ENCODE data around the gene DEPDC5. TPM values are rescaled to one million over a fixed set of nuclear protein-coding genes. Genes with fewer than 3 reads are reported as not detected.

Gene DEPDC5
- total and polyA plus RNA-seq, 9 of the 15 experiments (the other 6 are each of a cell fraction or from before 2014, with no cell fraction given), result 2.3 to 12.3 (median 10.7) TPM

DNA sequence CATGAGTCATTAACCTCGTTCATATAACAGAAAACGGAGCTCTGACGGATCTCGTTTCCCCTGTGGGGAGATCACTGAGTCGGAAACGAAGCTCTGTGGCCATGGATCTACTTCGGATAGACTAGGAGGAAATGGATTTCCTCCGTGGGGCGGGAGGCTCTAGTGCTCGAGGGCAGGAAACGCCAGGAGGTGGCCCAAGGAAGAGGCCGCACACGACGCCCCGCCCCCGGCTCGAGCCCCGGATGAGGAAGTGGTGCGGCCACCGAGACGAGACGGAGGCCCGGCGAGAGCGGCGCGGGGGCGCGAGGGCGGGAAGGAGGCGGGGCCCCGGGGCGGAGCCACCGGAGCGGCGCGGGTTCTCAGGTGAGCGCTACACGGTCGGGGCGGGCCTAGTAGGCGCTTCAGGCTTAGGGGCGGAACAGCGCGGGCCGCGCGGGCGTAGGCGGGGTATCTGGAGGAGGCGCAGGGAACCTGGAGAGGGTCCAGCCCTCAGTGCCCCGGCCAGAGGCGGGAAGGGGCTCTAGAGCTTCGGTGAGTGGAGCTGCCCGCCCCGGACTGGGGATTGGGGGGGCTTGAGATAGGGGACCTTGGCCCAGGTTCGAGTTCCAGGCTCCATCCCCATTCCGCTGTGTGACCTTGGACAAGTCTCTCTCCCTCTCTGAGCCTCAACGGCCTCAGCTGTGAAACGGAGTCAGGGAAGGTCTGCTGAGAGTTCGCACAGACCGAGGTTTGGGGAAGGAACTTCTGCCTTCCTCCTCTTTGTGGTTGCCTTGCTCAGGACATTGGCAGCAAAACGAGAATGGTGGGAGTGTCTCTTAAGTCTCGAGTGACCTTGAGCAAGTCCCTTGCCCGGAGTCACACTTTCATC, at the start of gene DEPDC5 (continued):
- TF ChIP-seq, protein P1, sequence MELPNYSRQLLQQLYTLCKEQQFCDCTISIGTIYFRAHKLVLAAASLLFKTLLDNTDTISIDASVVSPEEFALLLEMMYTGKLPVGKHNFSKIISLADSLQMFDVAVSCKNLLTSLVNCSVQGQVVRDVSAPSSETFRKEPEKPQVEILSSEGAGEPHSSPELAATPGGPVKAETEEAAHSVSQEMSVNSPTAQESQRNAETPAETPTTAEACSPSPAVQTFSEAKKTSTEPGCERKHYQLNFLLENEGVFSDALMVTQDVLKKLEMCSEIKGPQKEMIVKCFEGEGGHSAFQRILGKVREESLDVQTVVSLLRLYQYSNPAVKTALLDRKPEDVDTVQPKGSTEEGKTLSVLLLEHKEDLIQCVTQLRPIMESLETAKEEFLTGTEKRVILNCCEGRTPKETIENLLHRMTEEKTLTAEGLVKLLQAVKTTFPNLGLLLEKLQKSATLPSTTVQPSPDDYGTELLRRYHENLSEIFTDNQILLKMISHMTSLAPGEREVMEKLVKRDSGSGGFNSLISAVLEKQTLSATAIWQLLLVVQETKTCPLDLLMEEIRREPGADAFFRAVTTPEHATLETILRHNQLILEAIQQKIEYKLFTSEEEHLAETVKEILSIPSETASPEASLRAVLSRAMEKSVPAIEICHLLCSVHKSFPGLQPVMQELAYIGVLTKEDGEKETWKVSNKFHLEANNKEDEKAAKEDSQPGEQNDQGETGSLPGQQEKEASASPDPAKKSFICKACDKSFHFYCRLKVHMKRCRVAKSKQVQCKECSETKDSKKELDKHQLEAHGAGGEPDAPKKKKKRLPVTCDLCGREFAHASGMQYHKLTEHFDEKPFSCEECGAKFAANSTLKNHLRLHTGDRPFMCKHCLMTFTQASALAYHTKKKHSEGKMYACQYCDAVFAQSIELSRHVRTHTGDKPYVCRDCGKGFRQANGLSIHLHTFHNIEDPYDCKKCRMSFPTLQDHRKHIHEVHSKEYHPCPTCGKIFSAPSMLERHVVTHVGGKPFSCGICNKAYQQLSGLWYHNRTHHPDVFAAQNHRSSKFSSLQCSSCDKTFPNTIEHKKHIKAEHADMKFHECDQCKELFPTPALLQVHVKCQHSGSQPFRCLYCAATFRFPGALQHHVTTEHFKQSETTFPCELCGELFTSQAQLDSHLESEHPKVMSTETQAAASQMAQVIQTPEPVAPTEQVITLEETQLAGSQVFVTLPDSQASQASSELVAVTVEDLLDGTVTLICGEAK (IDR thresholded peaks at IDR 0.05), result peak; percentile 44
- TF ChIP-seq, protein P1 (CRISPR knock-in tag; IDR thresholded peaks at IDR 0.05), result no peak
- TF ChIP-seq ZBTB1 (CRISPR knock-in tag; IDR thresholded peaks at IDR 0.05; ENCODE audit: borderline replicate concordance, low read depth) (no peak), SIRT6 (IDR thresholded peaks at IDR 0.05; ENCODE audit: low read depth, low read length) (no peak), SRF (CRISPR knock-in tag; IDR thresholded peaks at IDR 0.05) (peak in 1 of 2 experiments; percentile 44; a peak in 1 of 4 replicates), MTA1 (IDR thresholded peaks at IDR 0.05; ENCODE audit: borderline replicate concordance) (0 out of 2 replicates have a peak, but pooled peaks have one; percentile 41), ZFPM2 (CRISPR knock-in tag; IDR thresholded peaks at IDR 0.05) (no peak)
- TF ChIP-seq, protein P2, sequence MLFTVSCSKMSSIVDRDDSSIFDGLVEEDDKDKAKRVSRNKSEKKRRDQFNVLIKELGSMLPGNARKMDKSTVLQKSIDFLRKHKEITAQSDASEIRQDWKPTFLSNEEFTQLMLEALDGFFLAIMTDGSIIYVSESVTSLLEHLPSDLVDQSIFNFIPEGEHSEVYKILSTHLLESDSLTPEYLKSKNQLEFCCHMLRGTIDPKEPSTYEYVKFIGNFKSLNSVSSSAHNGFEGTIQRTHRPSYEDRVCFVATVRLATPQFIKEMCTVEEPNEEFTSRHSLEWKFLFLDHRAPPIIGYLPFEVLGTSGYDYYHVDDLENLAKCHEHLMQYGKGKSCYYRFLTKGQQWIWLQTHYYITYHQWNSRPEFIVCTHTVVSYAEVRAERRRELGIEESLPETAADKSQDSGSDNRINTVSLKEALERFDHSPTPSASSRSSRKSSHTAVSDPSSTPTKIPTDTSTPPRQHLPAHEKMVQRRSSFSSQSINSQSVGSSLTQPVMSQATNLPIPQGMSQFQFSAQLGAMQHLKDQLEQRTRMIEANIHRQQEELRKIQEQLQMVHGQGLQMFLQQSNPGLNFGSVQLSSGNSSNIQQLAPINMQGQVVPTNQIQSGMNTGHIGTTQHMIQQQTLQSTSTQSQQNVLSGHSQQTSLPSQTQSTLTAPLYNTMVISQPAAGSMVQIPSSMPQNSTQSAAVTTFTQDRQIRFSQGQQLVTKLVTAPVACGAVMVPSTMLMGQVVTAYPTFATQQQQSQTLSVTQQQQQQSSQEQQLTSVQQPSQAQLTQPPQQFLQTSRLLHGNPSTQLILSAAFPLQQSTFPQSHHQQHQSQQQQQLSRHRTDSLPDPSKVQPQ (CRISPR knock-in tag; IDR thresholded peaks at IDR 0.05; ENCODE audit: borderline replicate concordance), result no peak
- TF ChIP-seq, protein P3, sequence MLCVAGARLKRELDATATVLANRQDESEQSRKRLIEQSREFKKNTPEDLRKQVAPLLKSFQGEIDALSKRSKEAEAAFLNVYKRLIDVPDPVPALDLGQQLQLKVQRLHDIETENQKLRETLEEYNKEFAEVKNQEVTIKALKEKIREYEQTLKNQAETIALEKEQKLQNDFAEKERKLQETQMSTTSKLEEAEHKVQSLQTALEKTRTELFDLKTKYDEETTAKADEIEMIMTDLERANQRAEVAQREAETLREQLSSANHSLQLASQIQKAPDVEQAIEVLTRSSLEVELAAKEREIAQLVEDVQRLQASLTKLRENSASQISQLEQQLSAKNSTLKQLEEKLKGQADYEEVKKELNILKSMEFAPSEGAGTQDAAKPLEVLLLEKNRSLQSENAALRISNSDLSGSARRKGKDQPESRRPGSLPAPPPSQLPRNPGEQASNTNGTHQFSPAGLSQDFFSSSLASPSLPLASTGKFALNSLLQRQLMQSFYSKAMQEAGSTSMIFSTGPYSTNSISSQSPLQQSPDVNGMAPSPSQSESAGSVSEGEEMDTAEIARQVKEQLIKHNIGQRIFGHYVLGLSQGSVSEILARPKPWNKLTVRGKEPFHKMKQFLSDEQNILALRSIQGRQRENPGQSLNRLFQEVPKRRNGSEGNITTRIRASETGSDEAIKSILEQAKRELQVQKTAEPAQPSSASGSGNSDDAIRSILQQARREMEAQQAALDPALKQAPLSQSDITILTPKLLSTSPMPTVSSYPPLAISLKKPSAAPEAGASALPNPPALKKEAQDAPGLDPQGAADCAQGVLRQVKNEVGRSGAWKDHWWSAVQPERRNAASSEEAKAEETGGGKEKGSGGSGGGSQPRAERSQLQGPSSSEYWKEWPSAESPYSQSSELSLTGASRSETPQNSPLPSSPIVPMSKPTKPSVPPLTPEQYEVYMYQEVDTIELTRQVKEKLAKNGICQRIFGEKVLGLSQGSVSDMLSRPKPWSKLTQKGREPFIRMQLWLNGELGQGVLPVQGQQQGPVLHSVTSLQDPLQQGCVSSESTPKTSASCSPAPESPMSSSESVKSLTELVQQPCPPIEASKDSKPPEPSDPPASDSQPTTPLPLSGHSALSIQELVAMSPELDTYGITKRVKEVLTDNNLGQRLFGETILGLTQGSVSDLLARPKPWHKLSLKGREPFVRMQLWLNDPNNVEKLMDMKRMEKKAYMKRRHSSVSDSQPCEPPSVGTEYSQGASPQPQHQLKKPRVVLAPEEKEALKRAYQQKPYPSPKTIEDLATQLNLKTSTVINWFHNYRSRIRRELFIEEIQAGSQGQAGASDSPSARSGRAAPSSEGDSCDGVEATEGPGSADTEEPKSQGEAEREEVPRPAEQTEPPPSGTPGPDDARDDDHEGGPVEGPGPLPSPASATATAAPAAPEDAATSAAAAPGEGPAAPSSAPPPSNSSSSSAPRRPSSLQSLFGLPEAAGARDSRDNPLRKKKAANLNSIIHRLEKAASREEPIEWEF (CRISPR knock-in tag; IDR thresholded peaks at IDR 0.05), result no peak

Data from K562 (cell line).